GM21576 (cell line): ENCODE measurements around the gene TPT1.

Experiments
- ATAC-seq: cut with Tn5 transposase; IDR thresholded peaks from one replicate; pipeline ENCODE4 v1.9.1; 2021; ENCODE audit warnings: mild to moderate bottlenecking, moderate library complexity; ENCODE audit not compliant: unreplicated experiment

Gene TPT1

GRCh38 chr13:45336025-45336800, 4.8 kb downstream of the TPT1 start:
- ATAC-seq: no peak

- no peak for ATAC-seq
Observed at GRCh38 chr13:45335397-45336024, 5.5 kb downstream of the TPT1 start.

- ATAC-seq: no peak
Observed at GRCh38 chr13:45333977-45334922, 6.7 kb downstream of the TPT1 start.

- ATAC-seq: no peak
Observed at GRCh38 chr13:45333251-45333976, 7.6 kb downstream of the TPT1 start.

GRCh38 chr13:45332831-45333219, 8.2 kb downstream of the TPT1 start:
- ATAC-seq: no peak

GRCh38 chr13:45332036-45332830, 8.8 kb downstream of the TPT1 start:
- ATAC-seq: no peak

GRCh38 chr13:45331692-45332035, 9.3 kb downstream of the TPT1 start:
- no peak for ATAC-seq

GRCh38 chr13:45331123-45331619, 9.8 kb downstream of the TPT1 start:
- ATAC-seq: no peak

GRCh38 chr13:45328661-45329111, 12.3 kb downstream of the TPT1 start:
- ATAC-seq: no peak

GRCh38 chr13:45327253-45327955, 13.6 kb downstream of the TPT1 start:
- no peak for ATAC-seq

GRCh38 chr13:45325806-45326205, 15.2 kb downstream of the TPT1 start:
- ATAC-seq: no peak

GRCh38 chr13:45320876-45321629, 19.9 kb downstream of the TPT1 start:
- no peak for ATAC-seq

- ATAC-seq: no peak
Observed at GRCh38 chr13:45316996-45317395, 24.0 kb downstream of the TPT1 start.

GRCh38 chr13:45316338-45316737, 24.6 kb downstream of the TPT1 start:
- no peak for ATAC-seq

- ATAC-seq: no peak
Observed at GRCh38 chr13:45315520-45316167, 25.3 kb downstream of the TPT1 start.

GRCh38 chr13:45314822-45315221, 26.2 kb downstream of the TPT1 start:
- ATAC-seq: no peak

- ATAC-seq: no peak
Observed at GRCh38 chr13:45310341-45311131, 30.4 kb downstream of the TPT1 start.
